BJ (cell line): Measurements from ENCODE around the gene GLRX3. TPM values are rescaled to one million over a fixed set of nuclear protein-coding genes. Genes with fewer than 3 reads are reported as not detected.
"Not testable (repeated sequence)": the region's sequence is repeated elsewhere in the genome, so short reads cannot be mapped to it uniquely, and the experiment has no call there.

Experiments used
- CTCF ChIA-PET: fragments of 350-600 bp; formaldehyde crosslinking; extraction: SDS; loops from one replicate; lab custom pipeline; 2021; ENCODE audit warnings: antibody characterized with exemption, inconsistent platforms; lab: Yijun Ruan, JAX
- POLR2A ChIA-PET: fragments of 300-600 bp; sonication (Branson Sonifier 250); formaldehyde crosslinking; extraction: SDS; loops from one replicate; lab custom pipeline; 2021; ENCODE audit warnings: antibody characterized with exemption; lab: Charles Lee
- DNase-seq: peaks from one replicate; pipeline ENCODE4 v3.0.0-alpha.2; 2011; ENCODE audit warnings: low read depth
- H3K27me3 ChIP-seq: 2 replicates; pipeline ENCODE4 v1.6.0; 2011; ENCODE audit warnings: low read length; ENCODE audit not compliant: control insufficient read depth, insufficient read depth
- H3K36me3 ChIP-seq: 2 replicates; pipeline ENCODE4 v1.5.1; 2011; ENCODE audit warnings: low read length; ENCODE audit not compliant: control insufficient read depth, insufficient read depth
- H3K4me3 ChIP-seq: 2 replicates; pipeline ENCODE4 v1.5.1; 2011; ENCODE audit warnings: low read depth, mild to moderate bottlenecking, control low read depth, low read length
- CTCF ChIP-seq: IDR thresholded peaks from 2 replicates; pipeline ENCODE4 v1.5.1; 2011; ENCODE audit warnings: low read depth, mild to moderate bottlenecking, control low read depth, inconsistent platforms, low read length, moderate library complexity; ENCODE audit not compliant: insufficient read depth
- polyA plus RNA-seq: library from polyadenylated mRNA; depleted of rRNA; stranded (reverse); fragments of >200 nt; gene quantifications from 2 replicates; pipeline ENCODE4 v1.2.3, GENCODE V29; 2011

GLRX3 gene
- polyA plus RNA-seq, 1 experiment, result 51.3 TPM

GRCh38 chr10:130111852-130112180 lies 24.4 kb upstream of the GLRX3 start:
- Histone ChIP-seq H3K36me3 (no peaks in the 10 kb centered on the region), H3K4me3 (peak overlapping the region; percentile 75), H3K27me3 (no peaks in the 10 kb centered on the region)
- TF ChIP-seq CTCF, result no peak
- CTCF ChIA-PET, result interaction anchor here (0.5 to 4.8 kb wide), 4 partner anchors 12 to 166 kb away, joined by 3 to 32 read pairs (median 4); partner anchors contain the start of gene GLRX3
- POLR2A ChIA-PET, result no interaction called here
- no peak for DNase-seq

DNA sequence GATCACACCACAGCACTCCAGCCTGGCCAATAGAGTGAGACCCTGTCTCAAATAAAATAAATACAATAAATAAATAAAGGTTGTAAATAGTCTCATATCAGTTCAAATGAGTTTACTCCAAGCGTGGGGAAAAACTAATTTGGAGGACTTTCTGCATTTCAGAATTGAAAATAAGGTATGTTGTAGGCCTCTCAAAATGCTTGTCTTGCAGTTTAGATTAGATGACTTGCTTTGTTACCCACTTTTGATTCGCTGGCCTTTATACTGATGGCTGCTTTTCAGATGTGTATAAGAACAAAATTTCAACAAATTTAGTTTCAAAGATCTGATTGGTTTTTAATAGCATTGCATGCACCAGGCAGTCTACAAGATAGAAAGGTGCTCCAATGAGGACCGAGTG lies 23.4 kb upstream of the GLRX3 start:
- H3K27me3 ChIP-seq, result no peaks in the 10 kb centered on the region
- H3K4me3 ChIP-seq, result no peak overlapping the region
- TF ChIP-seq CTCF, result no peak
- no peaks in the 10 kb centered on the region for H3K36me3 ChIP-seq
- DNase-seq, result no peak
- ChIA-PET POLR2A (no interaction called here), CTCF (interaction anchor here (4.8 kb wide), 1 partner anchor 15 kb away, joined by 32 read pairs; no protein-coding TSS in a partner anchor)

DNA sequence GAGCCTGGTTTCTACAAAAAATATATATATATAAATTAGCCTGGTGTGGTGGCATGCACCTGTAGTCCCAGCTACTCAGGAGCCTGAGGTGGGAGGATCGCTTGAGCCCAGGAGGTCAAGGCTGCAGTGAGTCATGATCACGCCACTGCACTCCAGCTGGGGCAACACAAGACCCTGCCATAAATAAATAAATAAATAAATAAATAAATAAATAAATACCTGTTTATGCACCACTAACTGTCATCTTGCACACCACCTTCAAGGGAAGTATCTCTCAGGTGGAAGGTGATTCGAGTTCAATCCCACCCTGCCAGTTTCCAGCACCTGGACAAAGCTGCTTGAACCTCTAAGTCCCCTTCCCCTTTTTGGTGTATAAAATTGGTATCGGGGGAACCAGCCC lies 19.2 kb upstream of the GLRX3 start:
- POLR2A ChIA-PET, DNase-seq, H3K36me3 ChIP-seq, H3K4me3 ChIP-seq, H3K27me3 ChIP-seq: not testable (repeated sequence)
- CTCF ChIA-PET, result interaction anchor here (1.4 kb wide), 1 partner anchor 10 kb away, joined by 6 read pairs; no protein-coding TSS in a partner anchor

- H3K36me3 ChIP-seq, H3K4me3 ChIP-seq, H3K27me3 ChIP-seq, POLR2A ChIA-PET, DNase-seq: not testable (repeated sequence)
- CTCF ChIA-PET, result interaction anchor here (1.4 kb wide), 1 partner anchor 10 kb away, joined by 6 read pairs; no protein-coding TSS in a partner anchor
These were observed 18.7 kb upstream of the GLRX3 start for GRCh38 chr10:130117535-130117934.

GRCh38 chr10:130121486-130122079 lies 14.6 kb upstream of the GLRX3 start:
- Histone ChIP-seq H3K27me3 (peaks cover 2% of the 10 kb centered on the region; the same call in 1 of the 2 replicates), H3K4me3 (no peak overlapping the region), H3K36me3 (no peaks in the 10 kb centered on the region)
- ChIA-PET POLR2A (no interaction called here), CTCF (no interaction called here)
- TF ChIP-seq CTCF, result no peak
- no peak for DNase-seq

GRCh38 chr10:130127364-130128061 lies 8.7 kb upstream of the GLRX3 start:
- no peaks in the 10 kb centered on the region for H3K36me3 ChIP-seq
- ChIA-PET POLR2A (no interaction called here), CTCF (interaction anchor here (0.6 to 4.6 kb wide), 13 partner anchors 9 to 1919 kb away, joined by 3 to 32 read pairs (median 4); partner anchors contain the start of genes C10orf143 and GLRX3)
- peaks cover 3% of the 10 kb centered on the region; the same call in 1 of the 2 replicates for H3K27me3 ChIP-seq
- no peak overlapping the region for H3K4me3 ChIP-seq
- peak; percentile 94 for TF ChIP-seq CTCF
- DNase-seq, result peak; percentile 20
